ENCODE results near the gene RASD2.

RASD2 gene

DNA sequence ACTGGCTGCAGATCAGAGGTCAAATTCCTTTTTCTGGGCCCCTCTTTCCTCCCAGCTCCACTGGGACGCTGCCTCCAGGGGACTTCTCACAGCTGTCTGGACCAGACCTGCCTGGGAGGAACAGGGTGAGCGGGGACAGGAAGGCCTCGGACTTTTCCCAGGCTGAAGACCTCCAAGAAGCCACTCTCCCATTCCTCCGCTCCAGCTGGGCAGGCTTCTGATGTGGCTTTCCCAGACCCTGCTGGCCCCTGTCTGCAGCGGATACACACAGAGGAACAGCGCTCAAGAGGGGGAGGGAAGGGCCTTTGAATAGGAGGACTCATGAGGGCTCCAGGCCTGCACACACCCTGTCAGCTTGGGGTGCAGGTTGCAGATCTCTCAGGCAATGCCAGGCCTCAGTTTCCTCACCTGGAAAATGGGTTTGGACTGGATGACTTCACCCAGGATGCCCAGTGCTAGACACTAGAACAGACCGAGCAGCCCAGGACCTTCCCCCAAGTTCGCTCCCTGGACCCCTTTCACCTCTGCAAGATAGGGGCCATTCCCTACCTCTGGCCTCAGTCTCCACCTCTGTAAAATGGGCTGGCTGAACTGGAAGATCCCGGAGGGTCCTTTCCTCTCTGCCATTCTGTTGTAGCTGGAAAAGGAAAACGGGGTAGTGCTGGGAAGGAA is 39.9 kb downstream of the RASD2 start:
- in situ Hi-C loops (cut with MboI; ENCODE audit: low sequenced_read_pairs), result loop anchor here (5.0 kb wide), 1 partner anchor 148 kb away; no protein-coding TSS in a partner anchor

DNA sequence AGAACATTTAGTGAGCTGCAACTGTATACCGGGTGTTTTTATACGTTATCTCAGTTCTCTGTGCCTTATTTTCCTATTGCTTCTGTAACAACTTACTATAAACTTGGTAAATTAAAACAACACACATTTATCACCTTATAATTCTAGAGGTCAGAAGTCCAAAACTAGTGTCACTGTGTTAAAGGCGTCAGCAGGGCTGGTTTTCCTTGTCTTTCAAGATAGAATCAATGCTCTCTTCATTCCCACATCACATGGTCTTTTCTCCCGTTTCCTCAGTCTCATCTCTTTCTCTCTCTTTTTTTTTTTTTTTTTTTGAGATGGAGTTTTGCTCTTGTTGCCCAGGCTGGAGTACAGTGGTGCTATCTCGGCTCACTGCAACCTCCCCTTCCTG is 40.4 kb downstream of the RASD2 start:
- in situ Hi-C loops (cut with MboI; ENCODE audit: low sequenced_read_pairs), result loop anchor here (5.0 kb wide), 1 partner anchor 149 kb away; no protein-coding TSS in a partner anchor

DNA sequence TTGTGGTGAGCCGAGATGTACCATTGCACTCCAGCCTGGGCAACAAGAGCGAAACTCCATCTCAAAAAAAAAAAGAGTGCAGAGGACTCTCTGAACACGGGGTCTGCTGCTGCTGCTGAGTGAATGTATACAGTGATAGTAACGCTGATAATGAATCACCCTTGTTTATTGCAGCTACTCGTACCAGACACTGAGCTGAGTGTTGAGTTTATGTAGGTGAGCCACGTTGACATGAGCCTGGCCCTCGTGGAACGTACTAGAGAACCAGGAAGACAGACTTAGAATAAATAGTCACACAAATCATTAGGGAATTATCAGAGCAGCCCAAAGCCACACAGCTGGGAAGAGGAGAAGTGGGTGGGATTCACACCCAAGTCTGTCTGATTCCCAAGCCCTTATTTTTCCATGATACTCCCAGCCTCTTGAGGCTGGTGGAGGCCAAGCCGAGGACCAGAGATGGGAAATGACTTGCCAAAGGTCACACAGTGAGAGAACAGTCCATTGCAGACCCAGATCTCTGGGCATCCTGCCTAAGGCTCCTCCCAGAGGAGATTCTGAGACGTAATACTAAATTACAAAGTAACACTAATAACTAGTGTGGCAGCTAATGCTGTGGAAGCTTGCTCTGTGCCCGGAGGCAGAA is 41.7 kb downstream of the RASD2 start:
- in situ Hi-C loops (cut with MboI; ENCODE audit: low sequenced_read_pairs), result loop anchor here (5.0 kb wide), 1 partner anchor 150 kb away; no protein-coding TSS in a partner anchor

DNA sequence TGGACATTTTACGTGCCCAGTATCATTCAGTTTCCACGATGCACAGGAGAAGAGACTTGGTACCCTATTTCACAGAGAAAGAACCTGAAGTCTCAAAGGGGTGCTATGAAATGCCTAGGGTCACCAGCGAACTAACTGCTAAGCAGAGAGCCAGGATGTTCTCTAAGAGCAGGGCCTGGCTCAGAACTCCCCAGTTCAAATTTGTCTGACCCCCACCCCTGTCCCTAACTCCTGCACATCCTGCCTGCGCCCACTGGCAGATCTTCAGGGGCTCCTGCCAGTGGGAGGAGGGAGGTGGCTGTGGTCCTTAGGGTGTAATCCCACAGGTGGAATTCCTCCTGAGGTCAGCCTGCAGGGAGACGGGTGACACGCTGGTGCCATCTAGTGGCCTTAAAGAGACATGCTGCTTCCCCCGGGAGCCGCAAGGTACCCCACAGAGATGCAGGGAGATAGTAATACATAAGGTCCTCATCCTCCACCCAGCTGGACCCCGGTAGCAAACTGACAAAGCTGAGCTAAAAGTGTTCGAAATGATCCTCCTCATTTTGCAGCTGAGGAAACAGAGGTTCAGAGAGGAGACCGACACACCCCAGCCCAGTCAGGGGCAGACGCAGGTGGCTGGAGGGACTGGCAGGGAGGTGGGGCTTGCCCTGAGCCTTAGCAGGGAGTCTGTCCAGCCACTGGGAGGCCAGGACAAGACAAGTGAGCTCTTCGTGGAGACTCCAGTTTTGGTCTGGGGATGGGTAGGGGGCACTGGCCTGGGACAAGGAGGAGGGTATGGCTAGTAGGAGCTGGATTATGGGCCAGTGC is 42.4 kb downstream of the RASD2 start:
- in situ Hi-C loops (cut with MboI; ENCODE audit: low sequenced_read_pairs), result loop anchor here (5.0 kb wide), 1 partner anchor 151 kb away; no protein-coding TSS in a partner anchor

DNA sequence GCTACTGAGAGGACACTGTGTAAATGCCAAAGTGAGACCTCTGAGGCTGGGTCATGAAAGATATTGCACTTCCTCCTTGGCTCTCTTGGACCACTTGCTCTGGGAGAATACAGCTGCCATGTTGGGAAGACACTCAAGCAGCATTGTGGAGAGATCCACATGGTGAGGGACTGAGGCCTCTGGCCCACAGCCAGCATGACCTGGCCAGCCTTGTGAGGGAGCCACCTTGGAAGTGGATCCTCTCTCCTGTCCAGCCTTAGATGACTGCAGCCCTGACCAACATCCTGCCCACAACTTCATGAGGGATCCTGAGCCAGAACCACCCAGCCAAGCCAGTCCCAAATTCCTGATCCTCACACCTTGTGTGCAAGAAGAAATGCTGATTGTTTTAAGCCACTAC is 46.1 kb downstream of the RASD2 start:
- in situ Hi-C loops (cut with MboI; ENCODE audit: low sequenced_read_pairs), result no loop called here

DNA sequence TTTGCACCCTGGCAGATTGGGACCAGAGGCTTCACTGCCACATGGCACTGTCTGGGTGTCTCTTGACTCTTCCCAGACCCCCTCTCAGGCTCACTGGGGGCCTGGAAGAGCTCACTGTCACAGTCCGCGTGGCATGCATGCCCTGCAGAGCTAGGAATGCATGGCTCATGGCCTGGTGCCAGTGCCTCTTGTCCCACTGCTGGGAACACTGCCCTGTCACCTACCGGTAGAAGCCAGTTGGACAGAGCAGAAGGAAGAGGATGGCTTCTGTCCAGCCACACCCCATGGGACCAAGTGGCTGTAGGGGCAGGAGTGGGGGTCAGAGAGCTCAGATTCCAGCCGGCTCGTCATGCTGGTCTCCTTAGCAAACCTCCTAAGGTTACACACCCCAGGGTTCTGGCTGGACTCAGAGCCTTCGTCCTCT is 46.8 kb downstream of the RASD2 start:
- in situ Hi-C loops (cut with MboI; ENCODE audit: low sequenced_read_pairs), result no loop called here

DNA sequence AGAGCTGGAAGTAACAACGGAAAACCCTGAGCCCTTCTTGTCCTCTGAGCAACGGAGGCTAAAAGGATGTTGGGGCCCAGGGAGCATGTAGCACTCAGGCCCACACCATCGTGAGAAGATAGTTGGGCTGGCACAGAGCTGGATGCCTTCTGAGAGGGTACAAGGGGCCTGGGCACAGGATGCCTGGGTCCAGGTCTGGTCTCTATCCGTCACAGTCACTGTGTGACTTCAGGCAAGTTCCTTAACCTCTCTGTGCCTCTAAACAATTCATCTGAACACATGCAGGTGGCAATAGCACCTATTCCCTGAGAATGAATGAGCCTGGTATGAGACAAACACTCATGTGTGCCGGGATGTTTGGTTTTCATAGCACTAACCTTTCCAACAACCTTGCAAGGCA is 47.3 kb downstream of the RASD2 start:
- in situ Hi-C loops (cut with MboI; ENCODE audit: low sequenced_read_pairs), result no loop called here

DNA sequence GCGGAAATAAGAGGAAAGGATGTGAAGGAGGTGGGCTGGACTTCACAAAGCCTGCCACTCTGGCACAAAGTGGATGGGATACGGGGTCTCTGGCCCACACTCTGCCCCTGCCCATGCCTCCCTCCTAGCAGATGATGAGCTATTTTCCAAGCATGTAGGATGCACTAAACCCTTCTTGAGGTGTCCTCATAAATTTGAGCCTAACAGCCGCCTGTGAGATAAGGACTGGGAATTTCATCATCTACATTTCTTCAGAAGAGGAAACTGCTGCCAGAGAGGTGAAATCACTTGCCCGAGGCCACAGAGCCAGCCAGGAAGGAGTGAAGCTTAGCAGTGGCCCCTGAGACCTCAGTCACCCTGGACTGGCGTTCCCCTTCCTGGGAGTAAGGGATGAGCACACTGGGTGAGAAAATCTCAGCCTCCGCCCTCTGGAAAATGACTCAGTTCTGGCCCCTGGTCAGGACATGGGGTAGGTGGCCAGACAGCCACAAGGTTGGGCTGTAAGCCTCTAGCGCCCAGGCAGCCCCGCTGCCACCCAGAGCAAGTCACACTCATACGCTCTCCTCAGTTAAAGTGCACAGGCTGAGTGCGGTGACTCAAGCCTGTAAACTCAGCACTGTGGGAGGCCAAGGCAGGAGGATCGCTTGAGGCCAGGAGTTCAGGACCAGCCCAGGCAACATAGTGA is 48.6 kb downstream of the RASD2 start:
- in situ Hi-C loops (cut with MboI; ENCODE audit: low sequenced_read_pairs), result no loop called here

DNA sequence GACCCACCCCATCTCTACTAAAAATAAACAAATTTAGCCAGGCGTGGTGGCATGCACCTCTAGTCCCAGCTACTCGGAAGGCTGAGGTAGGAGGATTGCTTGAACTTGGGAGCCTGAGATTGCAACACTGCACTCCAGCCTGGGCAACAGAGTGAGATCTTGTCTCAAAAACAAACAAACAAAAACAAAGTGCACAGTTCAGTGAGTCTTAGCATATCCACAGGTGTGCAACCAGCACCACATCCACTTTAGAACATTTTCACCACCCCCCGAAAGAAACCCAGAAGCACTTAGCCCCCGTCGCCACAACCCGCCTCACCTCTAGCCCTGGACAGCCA is 49.1 kb downstream of the RASD2 start:
- in situ Hi-C loops (cut with MboI; ENCODE audit: low sequenced_read_pairs), result no loop called here

DNA sequence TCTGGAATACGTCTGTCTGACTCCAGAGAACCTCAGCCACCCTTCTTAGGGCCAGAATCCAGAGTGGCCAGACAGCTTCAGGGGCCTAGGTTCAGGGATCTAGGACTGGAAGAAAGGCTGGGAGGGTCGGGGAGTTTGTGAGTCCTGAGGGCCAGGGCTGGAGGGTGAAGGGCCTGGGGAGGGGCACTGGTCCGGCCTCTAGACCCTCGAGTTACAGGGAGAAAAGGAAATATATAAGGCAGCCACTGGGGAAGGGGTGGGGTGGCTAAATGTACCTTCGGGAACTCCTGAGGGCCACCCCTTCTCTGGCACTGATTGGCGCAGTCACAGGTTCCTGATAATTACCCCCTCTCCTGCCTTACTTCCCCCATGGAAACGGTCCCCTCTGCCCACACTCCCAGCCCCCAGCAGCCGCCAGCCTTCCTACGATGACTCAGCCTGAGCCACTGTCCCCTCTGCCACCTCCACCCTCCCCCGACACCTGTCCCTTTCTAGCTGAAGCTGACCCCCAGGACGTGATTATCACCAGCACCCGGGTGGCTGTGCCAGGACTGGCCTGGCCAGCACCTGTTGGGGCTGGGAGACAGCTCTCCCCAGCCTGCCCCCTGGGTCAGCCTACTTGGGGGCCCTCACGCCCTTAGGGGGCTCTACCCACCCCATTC is 50.1 kb downstream of the RASD2 start:
- in situ Hi-C loops (cut with MboI; ENCODE audit: low sequenced_read_pairs), result no loop called here

DNA sequence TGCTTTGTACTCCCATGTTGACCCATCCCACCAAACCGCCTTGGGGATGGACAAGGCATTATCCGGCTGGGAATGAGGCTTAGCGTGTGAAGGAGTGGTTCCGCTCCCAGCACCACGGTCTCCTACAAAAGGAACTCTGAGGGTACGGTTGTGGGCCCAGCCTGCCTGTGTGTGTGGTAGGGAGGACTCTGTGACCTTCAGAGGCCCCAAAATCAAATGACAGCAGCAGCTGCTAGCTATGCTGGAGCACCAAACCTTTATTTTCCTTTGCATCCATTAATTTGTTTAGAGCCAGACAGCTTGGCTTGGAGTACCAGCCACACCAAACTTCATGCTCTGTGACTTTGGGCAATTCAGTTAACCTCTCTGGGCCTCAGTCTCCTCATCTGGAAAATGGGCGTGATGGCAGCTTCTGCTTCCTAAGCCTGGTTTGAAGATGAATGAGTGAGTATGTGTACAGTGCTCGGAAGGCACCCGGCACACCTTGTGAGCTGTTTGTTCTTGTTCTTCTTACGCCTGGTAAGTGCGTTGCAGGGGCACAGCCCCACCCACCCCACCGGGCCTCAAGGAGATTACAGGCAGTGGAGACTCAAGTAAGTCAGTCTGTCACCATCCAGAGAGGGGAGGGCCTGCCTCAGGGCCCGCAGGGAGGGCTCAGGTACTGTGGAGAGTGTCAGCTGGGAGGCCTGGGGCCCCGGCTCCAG is 51.2 kb downstream of the RASD2 start:
- in situ Hi-C loops (cut with MboI; ENCODE audit: low sequenced_read_pairs), result no loop called here

DNA sequence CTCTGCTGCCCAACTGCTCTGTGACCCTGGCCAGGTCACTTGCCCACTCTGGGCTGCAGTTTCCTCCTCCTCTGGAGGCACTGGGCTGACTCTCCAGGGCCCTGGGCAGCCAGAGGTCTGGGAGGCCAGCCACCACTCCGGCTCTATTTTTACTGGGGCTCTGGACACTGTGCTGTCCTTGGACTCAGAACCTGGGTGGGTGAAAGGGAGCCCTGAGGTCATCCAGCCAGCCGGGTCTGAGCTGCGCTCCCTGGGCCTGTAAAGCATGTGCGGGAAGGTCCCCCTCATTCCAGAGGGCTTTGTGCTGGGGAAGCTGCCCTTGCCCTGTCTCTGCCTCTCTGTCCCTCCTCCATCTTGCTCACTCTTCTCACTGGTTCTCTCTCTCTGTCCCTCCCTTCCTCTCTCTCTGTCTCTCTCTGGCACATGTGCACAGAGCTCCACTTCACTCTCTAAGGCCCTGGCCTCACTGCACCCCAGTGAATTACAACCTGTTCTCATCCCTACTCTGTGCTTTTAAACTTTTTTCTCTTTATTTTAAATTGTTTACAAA is 51.9 kb downstream of the RASD2 start:
- in situ Hi-C loops (cut with MboI; ENCODE audit: low sequenced_read_pairs), result no loop called here

DNA sequence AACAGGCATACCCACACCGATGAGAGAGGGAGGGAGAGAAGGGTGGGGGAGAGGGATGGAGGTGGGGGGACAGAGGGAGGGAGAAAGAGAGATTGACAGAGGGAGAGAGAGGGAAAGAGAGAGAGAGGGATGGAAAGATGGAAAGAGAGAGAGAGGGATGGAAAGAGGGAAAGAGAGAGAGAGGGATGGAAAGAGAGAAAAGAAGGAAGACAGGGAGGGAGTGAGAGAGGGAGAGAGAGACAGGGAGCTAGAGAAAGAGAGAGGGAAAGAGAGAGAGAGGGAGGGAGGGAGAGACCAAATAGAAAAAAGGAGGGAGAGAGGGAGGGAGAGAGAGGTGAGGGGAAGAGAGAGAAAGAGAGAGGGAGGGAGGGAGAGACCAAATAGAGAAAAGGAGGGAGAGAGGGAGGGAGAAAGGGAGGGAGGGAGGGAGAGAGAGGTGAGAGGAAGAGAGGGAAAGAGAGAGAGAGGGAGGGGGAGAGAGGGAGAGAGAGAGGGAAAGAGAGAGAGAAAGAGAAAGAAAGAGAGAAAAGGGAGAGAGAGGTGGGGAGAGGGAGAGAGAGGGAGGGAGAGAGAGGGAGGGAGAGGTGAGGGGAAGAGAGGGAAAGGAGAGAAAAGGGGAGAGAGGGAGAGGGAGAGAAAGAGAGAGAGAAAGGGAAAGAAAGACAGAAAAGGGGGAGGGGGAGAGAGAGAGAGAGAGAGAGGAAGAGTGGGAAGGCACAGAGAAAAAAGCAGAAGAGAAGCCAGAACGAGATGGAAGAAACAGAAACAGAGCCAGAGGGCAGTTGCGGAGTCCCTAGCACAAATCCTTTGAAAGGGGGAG is 52.6 kb downstream of the RASD2 start:
- in situ Hi-C loops (cut with MboI; ENCODE audit: low sequenced_read_pairs), result no loop called here

DNA sequence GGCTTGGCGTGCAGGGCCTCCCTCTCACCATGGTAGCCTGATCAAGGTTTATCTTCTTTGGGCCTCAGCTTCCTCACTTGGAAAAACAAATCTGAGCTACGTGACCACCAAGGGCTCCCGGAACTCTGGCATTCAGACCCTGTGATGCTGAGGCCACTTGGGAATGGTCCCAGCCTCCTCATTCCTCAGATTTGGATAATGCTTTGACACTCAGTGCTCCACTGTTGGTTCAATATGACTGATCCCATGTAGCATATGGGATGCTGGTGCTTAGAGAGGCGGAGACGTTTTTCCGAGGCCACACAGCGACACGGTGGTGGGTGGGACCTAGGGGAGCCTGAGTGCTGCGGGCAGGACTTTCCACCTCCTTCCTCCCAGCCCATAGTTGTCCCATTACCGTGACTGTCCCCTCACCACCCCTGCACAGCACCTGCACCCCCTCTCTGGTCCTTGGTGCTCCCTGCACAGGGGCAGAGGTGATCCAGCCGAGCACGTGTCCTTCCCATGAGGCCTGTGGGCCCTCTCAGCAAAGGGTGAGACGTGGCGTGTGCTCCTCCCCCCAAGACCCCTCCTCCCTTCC is 53.4 kb downstream of the RASD2 start:
- in situ Hi-C loops (cut with MboI; ENCODE audit: low sequenced_read_pairs), result no loop called here

DNA sequence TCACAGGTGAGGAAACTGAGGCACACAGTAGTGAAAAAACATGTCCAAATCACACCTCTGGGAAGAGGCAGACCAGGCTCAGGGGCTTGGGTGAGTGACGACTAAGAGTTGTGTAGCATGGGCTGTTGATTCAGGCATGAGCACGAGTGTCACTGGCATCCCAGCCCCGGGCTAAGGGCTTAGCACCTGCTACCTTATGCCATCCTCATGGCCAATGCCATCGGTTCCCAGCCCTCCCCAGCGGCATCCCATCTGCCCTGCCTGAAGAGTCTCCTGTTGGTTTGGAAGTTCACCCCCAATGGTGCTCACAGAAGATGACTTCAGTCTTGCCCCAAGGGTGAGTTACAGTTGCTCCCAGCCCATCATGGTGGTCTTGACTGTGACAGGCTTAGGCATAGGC is 54.1 kb downstream of the RASD2 start:
- in situ Hi-C loops (cut with MboI; ENCODE audit: low sequenced_read_pairs), result no loop called here

DNA sequence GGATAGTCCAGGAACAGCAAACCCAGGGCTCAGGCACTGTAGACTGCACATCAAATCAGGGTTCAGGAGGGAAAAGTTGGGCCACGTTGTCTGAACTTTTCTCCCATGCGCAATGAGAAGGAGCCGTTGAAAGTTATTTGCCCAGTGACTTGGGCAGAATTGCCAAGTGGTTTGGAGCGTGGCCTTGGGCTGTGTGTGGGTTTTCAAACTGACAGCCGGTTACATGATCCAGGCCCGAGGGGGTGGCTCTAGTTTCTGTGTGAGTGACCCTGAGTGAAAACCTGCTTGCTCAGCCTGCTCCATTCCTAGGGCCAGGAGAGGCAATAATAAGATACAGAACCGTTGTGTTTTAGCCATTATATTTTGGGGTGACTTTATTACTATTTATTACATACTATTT is 56.2 kb downstream of the RASD2 start:
- in situ Hi-C loops (cut with MboI; ENCODE audit: low sequenced_read_pairs), result no loop called here

DNA sequence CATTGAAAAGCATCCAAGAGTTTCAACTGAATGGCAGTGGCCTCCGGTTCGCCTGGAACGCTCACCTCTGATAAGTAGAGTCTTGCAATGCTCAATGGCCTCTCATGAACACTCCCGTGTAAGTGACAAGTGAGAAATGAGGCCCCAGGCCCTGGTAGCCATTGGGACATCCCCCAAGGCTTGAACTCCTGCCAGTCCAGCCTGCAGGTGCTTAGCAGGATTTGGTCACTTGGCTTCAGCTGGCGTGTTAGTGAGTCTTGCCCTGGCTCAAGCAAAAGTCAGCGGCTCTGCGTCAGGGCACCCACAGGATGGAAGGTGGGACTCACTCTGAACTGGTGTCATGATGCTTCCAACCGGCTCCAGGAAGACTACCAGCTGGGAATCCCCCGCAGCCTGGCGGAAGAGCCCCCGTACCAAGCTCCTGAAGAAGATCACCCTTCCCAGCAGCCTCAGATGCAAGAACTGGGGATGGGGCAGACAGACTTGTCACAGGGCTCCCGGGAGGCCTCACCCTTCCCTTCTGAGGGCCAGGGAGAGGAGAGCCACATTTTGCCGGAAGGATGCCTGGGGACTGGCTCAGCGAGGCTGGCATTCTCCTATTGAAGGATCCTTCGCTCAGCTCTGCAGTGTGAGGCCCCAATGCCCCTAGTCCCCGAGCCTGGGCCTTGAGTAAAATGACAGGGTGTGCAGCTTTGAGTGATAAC is 57.2 kb downstream of the RASD2 start:
- in situ Hi-C loops (cut with MboI; ENCODE audit: low sequenced_read_pairs), result no loop called here

DNA sequence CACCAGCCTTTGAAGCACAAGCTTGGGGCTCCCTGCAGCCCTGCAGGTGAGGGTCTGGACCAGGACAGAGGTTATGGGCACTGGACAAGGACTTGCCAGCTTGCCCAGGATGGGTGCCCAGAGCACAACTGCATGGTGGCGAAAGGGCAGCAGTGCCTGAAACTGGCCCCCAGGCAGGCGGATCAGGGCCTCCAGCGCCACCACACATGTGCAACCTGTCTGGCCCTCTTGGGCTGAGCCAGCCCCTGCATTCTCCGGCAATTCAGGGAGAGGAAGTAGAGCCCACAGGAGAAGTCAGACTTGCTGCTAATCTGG is 57.7 kb downstream of the RASD2 start:
- in situ Hi-C loops (cut with MboI; ENCODE audit: low sequenced_read_pairs), result no loop called here

Measured in HL-60/S4 treated with retinoic acid at 250 ng/mL for 4 days and 3 days (cell line).